Measurements from ENCODE around the gene DNAJC4. TPM values are rescaled to one million over a fixed set of nuclear protein-coding genes. Genes with fewer than 3 reads are reported as not detected.

Gene DNAJC4
- total RNA-seq, 8 experiments from 2014 or later: 13.2 to 51.7 (median 26.9) TPM

DNA sequence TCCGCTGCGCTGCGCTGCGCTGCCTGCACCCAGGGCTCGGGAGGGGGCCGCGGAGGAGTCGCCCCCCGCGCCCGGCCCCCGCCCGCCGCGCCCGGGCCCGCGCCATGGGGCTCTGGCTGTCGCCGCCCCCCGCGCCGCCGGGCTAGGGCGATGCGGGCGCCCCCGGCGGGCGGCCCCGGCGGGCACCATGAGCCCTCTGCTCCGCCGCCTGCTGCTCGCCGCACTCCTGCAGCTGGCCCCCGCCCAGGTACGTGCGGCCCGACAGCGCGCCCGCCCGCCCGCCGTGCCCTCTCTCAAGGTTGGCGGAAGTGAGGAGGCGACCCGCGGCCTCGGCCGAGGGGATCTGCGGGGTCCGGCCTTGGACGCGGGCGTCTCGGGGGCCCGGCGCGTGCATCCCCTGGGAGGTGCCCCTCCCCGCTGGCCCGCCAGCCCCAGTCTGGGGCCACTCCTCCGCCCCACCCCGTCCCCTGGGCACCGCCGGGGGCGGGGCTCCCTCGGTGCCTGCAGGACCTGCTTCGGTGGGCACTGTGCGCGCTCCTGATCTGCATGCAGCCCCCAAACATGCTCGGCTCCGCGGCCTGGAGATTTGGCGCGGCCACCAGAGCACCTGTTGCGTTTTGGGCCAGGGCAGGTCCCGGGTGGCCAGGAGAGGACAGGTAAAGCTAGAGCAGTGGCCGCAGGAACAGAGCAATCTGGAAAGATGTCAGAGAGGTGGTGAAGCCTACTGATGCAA lies 4.5 kb downstream of the DNAJC4 start:
- in situ Hi-C loops (cut with MboI; ENCODE audit: low pct_unique_long_range_greater_than_20kb in 2 of 9, low sequenced_read_pairs in 9 of 9, unreplicated experiment in 9 of 9): no loop called here
- ATAC-seq (replicated peaks in 6 of 8): peak; percentile 14 to 45 (median 38)
- WGBS, 10 experiments: 0% methylated on average over 1 of the region's 80 CpGs; no CpG with 5 or more reads in 9 of the 10 experiments
- peak overlapping the region; percentile 42 to 77 for H3K27ac ChIP-seq
- H3K4me1 ChIP-seq (replicated peaks in 1 of 2): peaks cover 8 to 25% of the 10 kb centered on the region in 2 donors
- H3K4me3 ChIP-seq: peak overlapping the region; percentile 38 to 66 (median 53)

DNA sequence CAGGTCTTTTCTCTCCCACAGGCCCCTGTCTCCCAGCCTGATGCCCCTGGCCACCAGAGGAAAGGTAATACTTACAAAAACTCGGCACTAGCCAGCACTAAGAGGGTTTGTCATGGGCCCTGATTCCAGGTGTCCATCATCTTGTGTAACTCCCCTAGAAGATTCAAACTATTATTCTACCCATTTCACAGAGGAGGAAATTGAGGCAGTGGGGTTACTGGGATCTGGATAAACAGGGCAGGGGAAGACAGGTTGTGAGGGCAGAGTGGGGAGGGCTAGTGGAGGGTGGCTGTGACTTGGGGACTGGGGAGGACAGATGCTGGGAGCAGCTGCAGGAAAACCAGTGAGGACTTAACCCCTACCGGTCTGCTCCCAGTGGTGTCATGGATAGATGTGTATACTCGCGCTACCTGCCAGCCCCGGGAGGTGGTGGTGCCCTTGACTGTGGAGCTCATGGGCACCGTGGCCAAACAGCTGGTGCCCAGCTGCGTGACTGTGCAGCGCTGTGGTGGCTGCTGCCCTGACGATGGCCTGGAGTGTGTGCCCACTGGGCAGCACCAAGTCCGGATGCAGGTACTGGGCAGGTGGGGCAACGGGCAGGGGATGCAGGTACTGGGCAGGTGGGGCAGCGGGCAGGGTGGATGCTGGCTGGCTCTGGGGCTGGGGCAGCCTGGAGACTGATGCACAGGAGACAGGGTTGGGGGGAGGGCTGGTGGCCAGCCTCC lies 5.3 kb downstream of the DNAJC4 start:
- no peak for ATAC-seq (replicated peaks in 6 of 8)
- H3K4me3 ChIP-seq: peak overlapping the region; percentile 38 to 66 (median 53)
- peak overlapping the region in 1 of 2 donors; percentile 77 for H3K27ac ChIP-seq
- 67 to 98% (median 79%) methylated on average over 1 to 6 of the region's 12 CpGs; no CpG with 5 or more reads in 7 of the 10 experiments for WGBS, 10 experiments
- H3K4me1 ChIP-seq (replicated peaks in 1 of 2): peaks cover 13 to 30% of the 10 kb centered on the region in 2 donors
- in situ Hi-C loops (cut with MboI; ENCODE audit: low pct_unique_long_range_greater_than_20kb in 2 of 9, low sequenced_read_pairs in 9 of 9, unreplicated experiment in 9 of 9): no loop called here

DNA sequence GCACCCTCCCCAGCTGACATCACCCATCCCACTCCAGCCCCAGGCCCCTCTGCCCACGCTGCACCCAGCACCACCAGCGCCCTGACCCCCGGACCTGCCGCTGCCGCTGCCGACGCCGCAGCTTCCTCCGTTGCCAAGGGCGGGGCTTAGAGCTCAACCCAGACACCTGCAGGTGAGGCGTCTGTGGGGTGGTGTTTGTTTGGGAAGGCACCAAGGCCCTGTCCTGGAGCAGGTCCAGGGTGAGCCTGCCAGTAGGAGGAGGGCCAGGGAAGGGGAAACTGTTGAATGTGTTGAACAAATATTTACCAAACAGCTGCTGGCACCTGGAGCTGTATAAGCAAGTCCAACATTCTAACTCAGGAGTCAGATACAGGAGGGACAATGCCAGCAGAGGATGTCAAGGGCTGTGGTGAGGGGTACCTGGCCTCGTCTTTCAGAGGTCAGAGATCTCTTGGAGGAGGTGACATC lies 7.2 kb downstream of the DNAJC4 start:
- 77 to 100% methylated on average over 1 to 4 of the region's 12 CpGs; no CpG with 5 or more reads in 8 of the 10 experiments for WGBS, 10 experiments
- Histone ChIP-seq H3K4me3 (no peak overlapping the region), H3K27ac (no peak overlapping the region), H3K4me1 (replicated peaks in 1 of 2) (peaks cover 9 to 27% of the 10 kb centered on the region in 2 donors)
- ATAC-seq (replicated peaks in 6 of 8): no peak
- in situ Hi-C loops (cut with MboI; ENCODE audit: low pct_unique_long_range_greater_than_20kb in 2 of 9, low sequenced_read_pairs in 9 of 9, unreplicated experiment in 9 of 9): no loop called here

GRCh38 chr11:64238076-64238475 lies 7.7 kb downstream of the DNAJC4 start:
- in situ Hi-C loops (cut with MboI; ENCODE audit: low pct_unique_long_range_greater_than_20kb in 2 of 9, low sequenced_read_pairs in 9 of 9, unreplicated experiment in 9 of 9): no loop called here
- ATAC-seq (replicated peaks in 6 of 8): no peak
- Histone ChIP-seq H3K27ac (no peak overlapping the region), H3K4me3 (no peak overlapping the region), H3K4me1 (replicated peaks in 1 of 2) (peaks cover 11 to 30% of the 10 kb centered on the region in 2 donors)
- 83 to 100% (median 100%) methylated on average over 1 to 7 of the region's 9 CpGs; no CpG with 5 or more reads in 5 of the 10 experiments for WGBS, 10 experiments

GRCh38 chr11:64238999-64239398 lies 8.7 kb downstream of the DNAJC4 start:
- H3K4me1 ChIP-seq (replicated peaks in 1 of 2): peaks cover 11 to 23% of the 10 kb centered on the region in 2 donors
- in situ Hi-C loops (cut with MboI; ENCODE audit: low pct_unique_long_range_greater_than_20kb in 2 of 9, low sequenced_read_pairs in 9 of 9, unreplicated experiment in 9 of 9): no loop called here
- H3K4me3 ChIP-seq: no peak overlapping the region
- no peak for ATAC-seq (replicated peaks in 6 of 8)
- 53 to 100% (median 88%) methylated on average over 1 to 4 of the region's 5 CpGs; no CpG with 5 or more reads in 3 of the 10 experiments for WGBS, 10 experiments
- H3K27ac ChIP-seq: no peak overlapping the region

DNA sequence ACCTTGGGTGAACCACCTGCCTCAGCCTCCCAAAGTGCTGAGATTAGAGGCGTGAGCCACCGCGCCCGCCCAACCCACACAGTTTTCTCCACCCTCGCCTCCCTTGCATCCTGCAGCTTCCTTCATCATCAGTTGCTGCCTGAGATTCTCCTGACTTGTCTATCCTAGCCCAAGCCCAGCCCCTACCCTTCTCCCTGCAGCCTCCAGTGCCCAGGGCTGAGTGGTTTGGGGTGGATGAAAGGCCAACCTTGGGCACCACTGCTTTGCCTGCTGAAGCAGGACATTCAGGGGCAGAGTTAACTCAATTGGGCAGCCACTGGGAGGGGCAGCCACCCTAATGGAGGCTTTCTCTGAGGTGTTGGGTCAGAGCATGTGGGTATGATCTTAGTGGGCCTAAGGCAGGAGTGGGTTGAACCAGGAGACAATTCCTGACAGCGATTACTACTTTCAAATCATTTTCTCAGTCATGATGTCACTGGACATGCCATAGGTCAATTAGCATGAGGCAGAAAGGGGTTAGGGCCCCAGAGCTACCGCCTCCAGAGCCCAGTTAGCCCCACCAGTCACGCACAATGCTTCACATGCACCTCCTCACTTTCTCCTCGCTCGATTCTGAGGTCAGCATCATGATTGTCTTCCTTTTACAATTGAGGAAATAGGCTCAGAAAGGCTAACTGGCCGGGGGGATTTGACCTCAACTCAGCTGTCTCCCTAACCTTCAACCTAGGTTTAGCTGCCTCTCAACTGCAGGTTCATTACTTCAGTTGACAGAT lies 9.5 kb downstream of the DNAJC4 start:
- no peak for ATAC-seq (replicated peaks in 6 of 8)
- Histone ChIP-seq H3K27ac (peak overlapping the region; percentile 90 to 99), H3K4me3 (peak overlapping the region; percentile 52 to 81 (median 65)), H3K4me1 (replicated peaks in 1 of 2) (peaks cover 11 to 22% of the 10 kb centered on the region in 2 donors)
- WGBS, 10 experiments: 0 to 100% (median 68%) methylated on average over 1 to 8 of the region's 11 CpGs; no CpG with 5 or more reads in 1 of the 10 experiments
- in situ Hi-C loops (cut with MboI; ENCODE audit: low pct_unique_long_range_greater_than_20kb in 2 of 9, low sequenced_read_pairs in 9 of 9, unreplicated experiment in 9 of 9): no loop called here

DNA sequence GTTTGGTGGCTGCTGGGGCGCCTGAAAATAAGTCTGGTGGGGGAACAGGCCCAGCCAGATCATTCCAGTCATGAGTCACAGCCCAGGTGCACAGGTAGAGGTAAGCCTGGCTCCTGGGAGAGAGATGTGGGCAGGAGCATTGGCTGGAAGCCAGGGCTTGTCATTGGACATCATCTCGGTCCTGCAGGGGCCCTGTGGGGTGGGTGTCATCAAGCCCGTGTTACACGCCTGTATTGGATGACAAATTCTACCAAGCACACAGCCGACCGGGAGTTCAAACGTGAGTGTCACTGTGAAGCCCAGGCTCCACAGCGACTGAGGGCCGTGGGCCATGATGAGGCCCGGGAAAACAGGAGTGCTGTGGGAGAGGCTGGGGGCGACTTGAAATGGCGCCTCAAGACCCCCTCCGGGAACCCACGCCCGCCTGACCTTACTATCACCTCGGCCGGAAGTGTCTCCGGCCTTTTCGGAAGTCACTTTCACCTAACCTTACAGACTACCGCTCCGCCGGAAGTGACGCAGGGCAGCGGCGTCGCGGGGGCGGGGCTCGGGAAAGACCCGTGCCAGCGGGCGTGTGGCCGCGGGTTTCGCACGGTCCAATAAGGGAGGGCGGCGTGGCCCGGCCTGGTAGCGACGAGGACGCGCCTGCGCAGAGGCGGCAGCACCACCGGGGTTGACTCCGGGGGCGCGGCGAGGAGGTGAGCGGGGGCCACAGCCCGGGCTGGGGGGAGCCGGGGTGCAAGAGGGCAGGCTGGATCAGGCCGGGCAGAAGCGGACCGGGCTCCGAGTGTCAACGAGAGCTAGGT lies 10.3 kb downstream of the DNAJC4 start, which contains the start of gene FKBP2:
Gene FKBP2 (plus strand): TSS at position 661 of the 806 bp plus-strand sequence. CDS start 1,293 bp downstream, outside the sequence.
- in situ Hi-C loops (cut with MboI; ENCODE audit: low pct_unique_long_range_greater_than_20kb in 2 of 9, low sequenced_read_pairs in 9 of 9, unreplicated experiment in 9 of 9): no loop called here
- H3K4me1 ChIP-seq (replicated peaks in 1 of 2): peaks cover 11 to 18% of the 10 kb centered on the region in 2 donors
- WGBS, 10 experiments: 0 to 15% (median 1%) methylated on average over 3 to 12 of the region's 58 CpGs; no CpG with 5 or more reads in 3 of the 10 experiments
- H3K4me3 ChIP-seq: peak within 1 kb of the TSS; percentile 52 to 81 (median 65)
- H3K27ac ChIP-seq: peak within 1 kb of the TSS; percentile 90 to 99
- ATAC-seq (replicated peaks in 6 of 8): peak in 7 of 8 experiments; percentile 54 to 77 (median 68)

- Histone ChIP-seq H3K4me3 (peak overlapping the region; percentile 52 to 81 (median 65)), H3K27ac (peak overlapping the region; percentile 90 to 99), H3K4me1 (replicated peaks in 1 of 2) (peaks cover 11 to 17% of the 10 kb centered on the region in 2 donors)
- WGBS, 10 experiments: no CpG with 5 or more reads among the region's 24 CpGs
- in situ Hi-C loops (cut with MboI; ENCODE audit: low pct_unique_long_range_greater_than_20kb in 2 of 9, low sequenced_read_pairs in 9 of 9, unreplicated experiment in 9 of 9): no loop called here
- ATAC-seq (replicated peaks in 6 of 8): peak; percentile 64 to 82 (median 80)
Observed at GRCh38 chr11:64241241-64241490, 10.8 kb downstream of the DNAJC4 start.

DNA sequence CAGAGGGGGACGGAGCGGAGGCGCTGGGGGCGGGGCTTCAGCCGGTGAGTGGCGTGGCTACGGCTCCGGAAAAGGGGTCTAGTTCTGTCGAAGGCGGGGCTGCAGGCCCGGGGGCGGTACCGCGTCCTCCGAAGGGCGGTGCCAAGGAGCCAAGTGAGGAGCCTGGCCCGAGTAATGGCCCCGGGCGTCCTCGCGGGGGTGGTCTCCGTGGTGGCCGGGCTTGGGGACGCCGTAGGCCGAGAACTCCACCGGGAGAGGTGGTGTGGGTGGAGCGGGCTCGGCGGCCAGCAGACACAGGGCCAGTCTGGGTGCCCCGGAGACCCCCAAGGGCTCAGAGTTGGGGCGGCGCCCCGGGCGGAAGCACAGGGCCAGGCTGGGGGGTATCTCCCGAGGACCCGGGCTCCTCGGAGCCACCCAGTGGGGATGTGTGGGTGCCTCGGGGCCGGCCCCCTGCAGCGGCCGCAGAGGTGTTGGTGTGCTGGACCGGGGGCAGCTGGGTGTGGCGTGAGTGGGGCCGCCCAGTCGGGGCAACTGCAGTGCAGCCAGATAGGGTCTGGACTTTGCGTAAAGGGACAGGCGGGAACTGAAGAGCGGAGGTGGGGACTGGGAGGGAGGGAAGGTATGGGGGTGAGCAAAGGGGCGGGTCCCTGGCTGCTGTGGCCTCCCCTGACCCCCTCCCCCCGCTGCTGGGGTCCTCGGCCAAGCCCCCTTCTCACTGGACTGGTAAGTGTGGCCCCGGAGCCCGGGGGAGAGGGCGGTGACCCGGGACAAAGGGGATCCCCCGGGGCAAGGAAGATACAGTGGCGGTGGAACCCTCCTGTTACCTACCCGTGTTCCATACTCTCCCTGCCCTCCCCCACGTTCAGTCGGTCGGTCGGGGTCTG lies 11.4 kb downstream of the DNAJC4 start:
- Histone ChIP-seq H3K4me3 (peak overlapping the region; percentile 52 to 81 (median 65)), H3K4me1 (replicated peaks in 1 of 2) (peaks cover 11 to 17% of the 10 kb centered on the region in 2 donors), H3K27ac (peak overlapping the region; percentile 79 to 90)
- ATAC-seq (replicated peaks in 6 of 8): peak; percentile 1 to 16 (median 4)
- 0% methylated on average over 1 to 2 of the region's 63 CpGs; no CpG with 5 or more reads in 6 of the 10 experiments for WGBS, 10 experiments
- in situ Hi-C loops (cut with MboI; ENCODE audit: low pct_unique_long_range_greater_than_20kb in 2 of 9, low sequenced_read_pairs in 9 of 9, unreplicated experiment in 9 of 9): no loop called here

DNA sequence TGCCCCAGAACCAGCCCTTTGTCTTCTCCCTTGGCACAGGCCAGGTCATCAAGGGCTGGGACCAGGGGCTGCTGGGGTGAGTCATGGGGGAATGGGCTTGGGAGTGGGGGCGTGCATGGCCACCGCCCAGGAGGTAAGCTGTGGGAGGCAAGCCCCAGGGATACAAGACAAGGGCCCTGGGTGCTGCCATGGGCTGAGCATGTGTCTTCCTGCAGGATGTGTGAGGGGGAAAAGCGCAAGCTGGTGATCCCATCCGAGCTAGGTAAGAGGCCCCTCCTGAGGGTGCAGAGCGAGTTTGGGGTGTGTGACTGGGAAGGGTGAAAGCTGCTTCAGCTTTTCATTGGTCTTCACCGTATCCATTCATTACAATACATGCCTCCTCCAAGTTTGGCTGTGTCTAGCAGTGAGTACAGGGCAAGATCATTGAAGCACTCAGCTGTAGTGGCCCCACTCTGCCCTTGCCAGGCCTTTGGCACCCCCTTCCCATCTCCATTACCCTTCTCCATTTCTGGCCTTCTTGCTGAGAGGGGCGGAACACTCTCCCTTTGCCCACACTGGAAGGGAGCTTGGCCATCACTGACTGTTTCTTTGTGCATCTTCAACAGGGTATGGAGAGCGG lies 13.0 kb downstream of the DNAJC4 start:
- no peak for ATAC-seq (replicated peaks in 6 of 8)
- WGBS, 10 experiments: 83 to 100% (median 100%) methylated on average over 1 to 2 of the region's 8 CpGs; no CpG with 5 or more reads in 7 of the 10 experiments
- H3K27ac ChIP-seq: no peak overlapping the region
- peaks cover 16 to 22% of the 10 kb centered on the region in 2 donors for H3K4me1 ChIP-seq (replicated peaks in 1 of 2)
- in situ Hi-C loops (cut with MboI; ENCODE audit: low pct_unique_long_range_greater_than_20kb in 2 of 9, low sequenced_read_pairs in 9 of 9, unreplicated experiment in 9 of 9): no loop called here
- H3K4me3 ChIP-seq: peak overlapping the region in 1 of 5 donors; percentile 81

DNA sequence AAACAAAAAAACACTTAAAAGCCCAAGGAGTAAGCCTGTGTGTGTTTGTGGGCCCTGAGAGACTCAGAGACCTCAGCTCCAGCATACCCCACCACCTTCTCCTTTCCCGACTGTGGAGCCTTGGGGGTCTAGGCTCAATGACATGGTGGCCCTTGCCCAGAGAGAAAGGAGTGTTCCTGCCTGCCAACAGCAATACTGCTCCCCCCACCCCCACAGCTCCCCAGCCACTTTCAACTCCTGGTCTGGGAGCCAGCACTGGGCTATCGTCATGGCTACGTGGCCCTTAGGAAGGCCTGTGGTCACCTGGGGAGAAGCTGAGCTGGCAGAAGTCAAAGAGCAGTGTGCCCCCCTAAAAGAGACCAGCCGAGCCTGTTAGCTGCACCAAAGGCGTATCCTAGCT lies 13.8 kb downstream of the DNAJC4 start:
- in situ Hi-C loops (cut with MboI; ENCODE audit: low pct_unique_long_range_greater_than_20kb in 2 of 9, low sequenced_read_pairs in 9 of 9, unreplicated experiment in 9 of 9): no loop called here
- ATAC-seq (replicated peaks in 6 of 8): no peak
- no peak overlapping the region for H3K4me3 ChIP-seq
- no peak overlapping the region for H3K27ac ChIP-seq
- WGBS, 10 experiments: 33 to 90% (median 60%) methylated on average over 1 to 5 of the region's 5 CpGs; no CpG with 5 or more reads in 7 of the 10 experiments
- H3K4me1 ChIP-seq (replicated peaks in 1 of 2): peaks cover 16 to 24% of the 10 kb centered on the region in 2 donors
